Activated T-helper 2 cell treated with anti-CD3 and anti-CD28 coated beads, Interferon-gamma antibody, Interleukin-2, Interleukin-4, amounts not matched to agents 10 μg/mL and 5 μg/mL and 100 μg/mL, durations not matched to agents 14 hours and 24 hours and 36 hours (primary cell): ENCODE data around the gene SLC47A2. TPM values are rescaled to one million over a fixed set of nuclear protein-coding genes. Genes with fewer than 3 reads are reported as not detected.
"Not testable (repeated sequence)": the region's sequence is repeated elsewhere in the genome, so short reads cannot be mapped to it uniquely, and the experiment has no call there.

Experiments
- DNase-seq: peaks from one replicate; pipeline ENCODE4 v3.0.0; 2021; ENCODE audit warnings: low spot score
- H3K27ac Mint-ChIP-seq: one replicate; pipeline ENCODE4 v1.8.0; 2021; ENCODE audit warnings: mixed read lengths
- H3K27me3 Mint-ChIP-seq: one replicate; pipeline ENCODE4 v1.8.0; 2021; ENCODE audit warnings: low read depth, mixed read lengths
- H3K36me3 Mint-ChIP-seq: one replicate; pipeline ENCODE4 v1.8.0; 2021; ENCODE audit warnings: low read depth, mixed read lengths
- H3K4me1 Mint-ChIP-seq: one replicate; pipeline ENCODE4 v1.8.0; 2021; ENCODE audit warnings: low read depth, mixed read lengths
- H3K4me3 Mint-ChIP-seq: one replicate; pipeline ENCODE4 v1.8.0; 2021; ENCODE audit warnings: low read depth, mild to moderate bottlenecking, moderate library complexity, mixed read lengths
- H3K9me3 Mint-ChIP-seq: one replicate; pipeline ENCODE4 v1.8.0; 2021; ENCODE audit warnings: mixed read lengths
- intact Hi-C: fragments of 100-400 bp; cut with micrococcal nuclease; formaldehyde crosslinking; loops from one replicate; pipeline ENCODE4 v1.15.1; 2023
- total RNA-seq: library from RNA; stranded (reverse); gene quantifications from 2 replicates; pipeline ENCODE4 v1.2.3, GENCODE V29; 2022

Gene SLC47A2
- total RNA-seq, 1 donor from 2014 or later = not detected

- no peak for DNase-seq
- Mint-ChIP-seq H3K27me3 (no peaks in the 10 kb centered on the region), H3K4me1 (no peaks in the 10 kb centered on the region), H3K4me3 (no peak overlapping the region), H3K36me3 (no peaks in the 10 kb centered on the region), H3K9me3 (no peaks in the 10 kb centered on the region), H3K27ac (no peak overlapping the region)
- intact Hi-C loops = no loop called here
Measured at GRCh38 chr17:19705771-19706770, 10.3 kb downstream of the SLC47A2 start.

- Mint-ChIP-seq H3K4me3 (no peak overlapping the region), H3K27me3 (no peaks in the 10 kb centered on the region), H3K27ac (no peak overlapping the region), H3K9me3 (no peaks in the 10 kb centered on the region), H3K36me3 (no peaks in the 10 kb centered on the region), H3K4me1 (no peaks in the 10 kb centered on the region)
- intact Hi-C loops = no loop called here
- no peak for DNase-seq
Measured at GRCh38 chr17:19705201-19705600, 11.2 kb downstream of the SLC47A2 start.

GRCh38 chr17:19703828-19704613 lies 12.4 kb downstream of the SLC47A2 start:
- Mint-ChIP-seq H3K4me1 (no peaks in the 10 kb centered on the region), H3K4me3 (no peak overlapping the region), H3K27ac (no peak overlapping the region), H3K36me3 (no peaks in the 10 kb centered on the region), H3K27me3 (no peaks in the 10 kb centered on the region), H3K9me3 (no peaks in the 10 kb centered on the region)
- intact Hi-C loops = no loop called here
- no peak for DNase-seq

- H3K27ac Mint-ChIP-seq = no peak overlapping the region
- no peak for DNase-seq
- no peaks in the 10 kb centered on the region for H3K9me3 Mint-ChIP-seq
- H3K27me3 Mint-ChIP-seq = no peaks in the 10 kb centered on the region
- H3K36me3 Mint-ChIP-seq = no peaks in the 10 kb centered on the region
- no peaks in the 10 kb centered on the region for H3K4me1 Mint-ChIP-seq
- intact Hi-C loops = no loop called here
- no peak overlapping the region for H3K4me3 Mint-ChIP-seq
Measured at GRCh38 chr17:19703106-19703827, 13.1 kb downstream of the SLC47A2 start.

GRCh38 chr17:19702217-19702641 lies 14.2 kb downstream of the SLC47A2 start:
- Mint-ChIP-seq H3K27ac (no peak overlapping the region), H3K9me3 (no peaks in the 10 kb centered on the region), H3K27me3 (no peaks in the 10 kb centered on the region), H3K4me3 (no peak overlapping the region), H3K4me1 (no peaks in the 10 kb centered on the region), H3K36me3 (no peaks in the 10 kb centered on the region)
- DNase-seq = no peak
- intact Hi-C loops = no loop called here

GRCh38 chr17:19686400-19687090 lies 29.8 kb downstream of the SLC47A2 start:
- no peaks in the 10 kb centered on the region for H3K4me1 Mint-ChIP-seq
- no peaks in the 10 kb centered on the region for H3K36me3 Mint-ChIP-seq
- DNase-seq = no peak
- peaks cover 4% of the 10 kb centered on the region for H3K9me3 Mint-ChIP-seq
- no peak overlapping the region for H3K4me3 Mint-ChIP-seq
- peaks cover 2% of the 10 kb centered on the region for H3K27me3 Mint-ChIP-seq
- intact Hi-C loops = no loop called here
- H3K27ac Mint-ChIP-seq = no peak overlapping the region

GRCh38 chr17:19684909-19685580 lies 31.3 kb downstream of the SLC47A2 start:
- H3K36me3 Mint-ChIP-seq, H3K4me1 Mint-ChIP-seq, intact Hi-C loops, H3K27me3 Mint-ChIP-seq, H3K4me3 Mint-ChIP-seq, DNase-seq, H3K9me3 Mint-ChIP-seq, H3K27ac Mint-ChIP-seq: not testable (repeated sequence)

- no peaks in the 10 kb centered on the region for H3K4me1 Mint-ChIP-seq
- H3K4me3 Mint-ChIP-seq = no peak overlapping the region
- no peak overlapping the region for H3K27ac Mint-ChIP-seq
- H3K36me3 Mint-ChIP-seq = no peaks in the 10 kb centered on the region
- peaks cover 4% of the 10 kb centered on the region for H3K9me3 Mint-ChIP-seq
- DNase-seq = no peak
- H3K27me3 Mint-ChIP-seq = peaks cover under 1% of the 10 kb centered on the region
- intact Hi-C loops = no loop called here
Measured at GRCh38 chr17:19683117-19683516, 33.3 kb downstream of the SLC47A2 start.

- intact Hi-C loops = no loop called here
- no peak overlapping the region for H3K27ac Mint-ChIP-seq
- H3K36me3 Mint-ChIP-seq = no peaks in the 10 kb centered on the region
- H3K4me1 Mint-ChIP-seq = no peaks in the 10 kb centered on the region
- no peaks in the 10 kb centered on the region for H3K27me3 Mint-ChIP-seq
- no peaks in the 10 kb centered on the region for H3K9me3 Mint-ChIP-seq
- no peak overlapping the region for H3K4me3 Mint-ChIP-seq
- no peak for DNase-seq
Measured at GRCh38 chr17:19678581-19679453, 37.6 kb downstream of the SLC47A2 start.

- H3K4me3 Mint-ChIP-seq = no peak overlapping the region
- H3K4me1 Mint-ChIP-seq = no peaks in the 10 kb centered on the region
- no peaks in the 10 kb centered on the region for H3K27me3 Mint-ChIP-seq
- no peaks in the 10 kb centered on the region for H3K36me3 Mint-ChIP-seq
- no peaks in the 10 kb centered on the region for H3K9me3 Mint-ChIP-seq
- H3K27ac Mint-ChIP-seq = no peak overlapping the region
- intact Hi-C loops = no loop called here
- DNase-seq = no peak
Measured at GRCh38 chr17:19677736-19678379, 38.5 kb downstream of the SLC47A2 start.

- Mint-ChIP-seq H3K36me3 (peaks cover 4% of the 10 kb centered on the region), H3K27me3 (no peaks in the 10 kb centered on the region), H3K9me3 (no peaks in the 10 kb centered on the region), H3K27ac (no peak overlapping the region), H3K4me3 (no peak overlapping the region), H3K4me1 (no peaks in the 10 kb centered on the region)
- no peak for DNase-seq
- intact Hi-C loops = no loop called here
Measured at GRCh38 chr17:19676896-19677295, 39.5 kb downstream of the SLC47A2 start.
